Activated B cell treated with CpG ODN at 0.5 μM for 24 hours (primary cell): ENCODE data around the gene LMX1B. TPM values are rescaled to one million over a fixed set of nuclear protein-coding genes. Genes with fewer than 3 reads are reported as not detected.

ENCODE experiments used
- ATAC-seq: fragments of 200-7000 bp; cut with Tn5 transposase; one replicate; pipeline ENCODE4 v1.10.0; 2021; ENCODE audit warnings: low read depth, mild to moderate bottlenecking, moderate library complexity
- CTCF ChIA-PET: fragments of 350-600 bp; sonication (Branson Sonifier 250); formaldehyde crosslinking; loops from one replicate; lab custom pipeline; 2021; ENCODE audit warnings: antibody characterized with exemption; lab: Charles Lee
- POLR2A ChIA-PET: fragments of 350-600 bp; sonication (Branson Sonifier 250); formaldehyde crosslinking; loops from one replicate; lab custom pipeline; 2021; ENCODE audit warnings: antibody characterized with exemption; lab: Charles Lee
- DNase-seq: peaks from one replicate; pipeline ENCODE4 v3.0.0; 2022
- H3K27ac Mint-ChIP-seq: one replicate; pipeline ENCODE4 v1.8.0; 2020; ENCODE audit warnings: mixed read lengths
- H3K27me3 Mint-ChIP-seq: one replicate; pipeline ENCODE4 v1.8.0; 2021; ENCODE audit warnings: mixed read lengths
- H3K36me3 Mint-ChIP-seq: one replicate; pipeline ENCODE4 v1.8.0; 2021; ENCODE audit warnings: low read depth, mixed read lengths
- H3K4me1 Mint-ChIP-seq: one replicate; pipeline ENCODE4 v1.8.0; 2021; ENCODE audit warnings: mixed read lengths
- H3K4me3 Mint-ChIP-seq: one replicate; pipeline ENCODE4 v1.8.0; 2020; ENCODE audit warnings: mild to moderate bottlenecking, mixed read lengths
- H3K9me3 Mint-ChIP-seq: one replicate; pipeline ENCODE4 v1.8.0; 2020; ENCODE audit warnings: mixed read lengths
- intact Hi-C: fragments of 100-400 bp; cut with micrococcal nuclease; formaldehyde crosslinking; loops from one replicate; pipeline ENCODE4 v1.15.1; 2024
- total RNA-seq: library from RNA; stranded (reverse); gene quantifications from 2 replicates; pipeline ENCODE4 v1.2.3, GENCODE V29; 2022
- TF ChIP-seq, protein P1 (sequence below): fragments of 200-600 bp; IDR thresholded peaks from one replicate; pipeline ENCODE4 v1.8.0; 2022; ENCODE audit warnings: antibody characterized with exemption, mild to moderate bottlenecking

The LMX1B gene
- total RNA-seq, 1 donor from 2014 or later = not detected

DNA sequence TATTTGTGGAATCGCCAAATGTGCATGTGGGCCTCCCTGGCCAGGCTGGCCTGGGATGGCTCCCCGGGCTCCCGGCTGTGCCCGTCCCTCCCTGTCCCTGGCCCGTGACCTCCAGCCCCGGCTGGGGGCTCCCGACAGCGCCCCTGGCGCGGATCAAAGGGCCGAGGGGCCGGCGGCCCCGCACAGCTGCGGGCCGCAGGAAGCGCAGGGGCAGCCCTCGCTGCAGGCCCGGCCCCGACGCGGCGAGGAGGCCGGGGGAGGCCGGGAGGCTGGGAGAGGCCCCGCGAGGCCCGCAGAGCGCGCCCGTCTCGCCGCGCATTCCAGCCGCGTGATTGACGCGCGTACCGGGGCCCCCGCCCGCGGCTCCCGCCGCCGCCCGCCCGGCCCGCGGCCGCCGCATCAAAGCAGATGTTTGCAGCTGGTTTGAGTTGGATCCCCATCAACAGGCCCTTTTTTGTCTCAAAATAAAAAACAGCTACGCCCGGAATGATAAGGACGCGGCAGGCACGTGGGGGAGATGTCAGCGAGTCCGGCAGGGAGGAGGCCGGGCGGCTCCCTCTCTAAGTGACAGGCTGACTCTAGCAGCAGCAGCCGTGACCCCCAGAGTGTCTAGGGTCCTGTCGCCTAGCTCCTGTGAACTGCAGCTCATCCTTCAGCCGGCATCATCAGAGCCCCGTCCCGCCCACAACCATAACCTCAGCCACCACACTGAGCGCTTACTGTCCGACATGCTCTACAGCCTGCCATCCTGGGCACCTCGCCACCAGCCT lies 69.4 kb downstream of the LMX1B start:
- Mint-ChIP-seq H3K27me3 (peaks cover 73% of the 10 kb centered on the region), H3K36me3 (no peaks in the 10 kb centered on the region), H3K27ac (no peak overlapping the region), H3K4me3 (no peak overlapping the region), H3K9me3 (no peaks in the 10 kb centered on the region), H3K4me1 (peaks cover 3% of the 10 kb centered on the region)
- ATAC-seq (no peak), DNase-seq (no peak)
- POLR2A ChIA-PET = no interaction called here
- TF ChIP-seq, protein P1, sequence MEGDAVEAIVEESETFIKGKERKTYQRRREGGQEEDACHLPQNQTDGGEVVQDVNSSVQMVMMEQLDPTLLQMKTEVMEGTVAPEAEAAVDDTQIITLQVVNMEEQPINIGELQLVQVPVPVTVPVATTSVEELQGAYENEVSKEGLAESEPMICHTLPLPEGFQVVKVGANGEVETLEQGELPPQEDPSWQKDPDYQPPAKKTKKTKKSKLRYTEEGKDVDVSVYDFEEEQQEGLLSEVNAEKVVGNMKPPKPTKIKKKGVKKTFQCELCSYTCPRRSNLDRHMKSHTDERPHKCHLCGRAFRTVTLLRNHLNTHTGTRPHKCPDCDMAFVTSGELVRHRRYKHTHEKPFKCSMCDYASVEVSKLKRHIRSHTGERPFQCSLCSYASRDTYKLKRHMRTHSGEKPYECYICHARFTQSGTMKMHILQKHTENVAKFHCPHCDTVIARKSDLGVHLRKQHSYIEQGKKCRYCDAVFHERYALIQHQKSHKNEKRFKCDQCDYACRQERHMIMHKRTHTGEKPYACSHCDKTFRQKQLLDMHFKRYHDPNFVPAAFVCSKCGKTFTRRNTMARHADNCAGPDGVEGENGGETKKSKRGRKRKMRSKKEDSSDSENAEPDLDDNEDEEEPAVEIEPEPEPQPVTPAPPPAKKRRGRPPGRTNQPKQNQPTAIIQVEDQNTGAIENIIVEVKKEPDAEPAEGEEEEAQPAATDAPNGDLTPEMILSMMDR = no peak
- intact Hi-C loops = no loop called here
- CTCF ChIA-PET = no interaction called here

DNA sequence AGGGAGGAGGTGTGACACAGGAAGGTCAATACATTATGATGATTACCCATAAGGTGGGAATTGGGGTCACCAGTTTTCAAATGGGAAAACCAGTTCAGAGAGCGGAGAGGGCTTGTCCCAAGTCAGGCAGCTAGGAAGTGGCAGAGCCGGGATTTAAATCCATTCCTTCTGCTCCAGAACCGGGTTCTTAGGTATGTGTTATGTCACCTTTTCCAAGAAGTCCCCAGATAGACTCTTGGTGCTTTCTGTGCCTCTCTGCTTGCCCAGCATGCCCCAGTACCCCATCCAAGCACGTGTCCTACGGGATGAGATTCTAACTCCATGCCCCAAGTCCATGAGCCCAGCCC lies 69.9 kb downstream of the LMX1B start:
- Mint-ChIP-seq H3K27me3 (peaks cover 75% of the 10 kb centered on the region), H3K9me3 (no peaks in the 10 kb centered on the region), H3K27ac (no peak overlapping the region), H3K36me3 (no peaks in the 10 kb centered on the region), H3K4me1 (peaks cover 3% of the 10 kb centered on the region), H3K4me3 (no peak overlapping the region)
- POLR2A ChIA-PET = no interaction called here
- CTCF ChIA-PET = no interaction called here
- no peak for DNase-seq
- intact Hi-C loops = no loop called here
- ATAC-seq = no peak
- TF ChIP-seq, protein P1 = no peak

DNA sequence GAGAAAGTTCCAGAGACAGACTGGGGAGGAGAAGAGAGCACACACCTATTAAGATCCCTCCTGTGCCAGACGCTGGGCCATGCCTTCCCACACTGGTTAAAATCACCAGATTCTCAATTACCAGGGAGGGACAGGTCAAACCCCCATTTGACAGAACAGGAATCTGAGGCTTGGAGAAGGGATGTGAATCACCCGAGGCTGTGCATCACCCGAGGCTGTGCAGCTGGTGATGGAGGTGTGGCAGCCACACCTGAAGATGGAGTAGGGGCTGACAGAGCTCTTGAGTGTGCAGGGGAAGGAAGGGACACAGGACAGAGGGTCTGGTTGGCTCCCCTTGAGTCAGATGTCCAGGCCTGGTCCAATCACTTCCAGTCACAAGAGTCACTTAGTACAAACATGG lies 70.6 kb downstream of the LMX1B start:
- no peaks in the 10 kb centered on the region for H3K36me3 Mint-ChIP-seq
- DNase-seq (no peak), ATAC-seq (no peak)
- no peak overlapping the region for H3K4me3 Mint-ChIP-seq
- H3K27me3 Mint-ChIP-seq = peaks cover 76% of the 10 kb centered on the region
- POLR2A ChIA-PET = no interaction called here
- H3K9me3 Mint-ChIP-seq = no peaks in the 10 kb centered on the region
- H3K27ac Mint-ChIP-seq = no peak overlapping the region
- TF ChIP-seq, protein P1 = no peak
- CTCF ChIA-PET = no interaction called here
- peaks cover 3% of the 10 kb centered on the region for H3K4me1 Mint-ChIP-seq
- intact Hi-C loops = no loop called here

DNA sequence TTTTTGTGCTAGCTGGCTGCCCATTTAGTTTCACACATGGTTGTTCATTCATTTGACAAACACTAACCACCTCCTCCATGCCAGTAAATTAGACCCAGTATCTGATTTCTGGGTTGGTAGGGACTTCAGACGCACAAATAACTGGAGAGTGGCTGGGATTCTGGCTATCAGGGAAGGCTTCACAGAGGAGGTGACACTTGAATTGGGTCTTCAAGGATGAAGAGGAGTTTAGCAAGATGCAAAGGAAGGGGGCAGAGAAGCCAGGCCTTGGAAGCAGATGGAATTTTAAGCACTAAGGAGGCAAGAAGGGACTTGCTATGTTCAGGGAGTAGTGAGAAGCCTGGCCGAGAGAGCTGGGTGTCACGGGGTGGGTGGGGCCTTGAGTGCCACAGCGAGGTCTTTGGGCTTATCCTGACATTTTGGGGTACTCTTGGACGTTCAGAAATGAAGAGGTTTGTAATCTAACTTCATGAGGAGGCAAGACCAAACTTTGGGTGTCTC lies 71.3 kb downstream of the LMX1B start:
- H3K4me3 Mint-ChIP-seq = no peak overlapping the region
- intact Hi-C loops = no loop called here
- ATAC-seq (no peak), DNase-seq (no peak)
- peaks cover 76% of the 10 kb centered on the region for H3K27me3 Mint-ChIP-seq
- peaks cover 3% of the 10 kb centered on the region for H3K4me1 Mint-ChIP-seq
- ChIA-PET CTCF (no interaction called here), POLR2A (no interaction called here)
- TF ChIP-seq, protein P1 = no peak
- no peak overlapping the region for H3K27ac Mint-ChIP-seq
- no peaks in the 10 kb centered on the region for H3K36me3 Mint-ChIP-seq
- H3K9me3 Mint-ChIP-seq = no peaks in the 10 kb centered on the region

DNA sequence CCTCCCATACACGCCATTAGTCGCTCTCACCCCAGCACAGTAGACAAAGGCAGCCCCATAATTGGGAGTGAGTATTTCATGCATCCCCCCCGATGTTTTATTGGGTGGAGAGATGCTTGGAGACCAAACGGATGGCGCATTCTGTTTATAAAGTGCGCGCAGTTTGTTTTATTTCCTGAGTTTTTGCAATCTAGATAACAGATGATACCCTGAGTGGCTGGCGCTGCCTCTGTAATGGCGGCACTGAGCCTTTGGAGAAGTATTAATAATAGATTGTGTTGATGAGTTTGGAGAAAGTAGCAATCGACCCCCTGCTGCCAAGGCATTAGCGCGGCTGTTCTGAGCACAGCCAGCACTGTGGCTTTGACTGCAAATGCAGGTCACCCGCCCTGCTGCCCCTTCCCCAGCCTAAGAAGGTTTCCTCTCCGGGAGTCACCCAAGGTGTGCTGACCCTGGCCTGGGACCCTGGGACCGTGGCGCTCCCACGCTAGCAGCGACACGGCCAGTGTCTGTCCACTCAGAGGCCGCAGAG lies 74.3 kb downstream of the LMX1B start:
- intact Hi-C loops = no loop called here
- no peak overlapping the region for H3K4me3 Mint-ChIP-seq
- no peaks in the 10 kb centered on the region for H3K36me3 Mint-ChIP-seq
- no peak for ATAC-seq
- H3K4me1 Mint-ChIP-seq = no peaks in the 10 kb centered on the region
- no peak for DNase-seq
- peaks cover 63% of the 10 kb centered on the region for H3K27me3 Mint-ChIP-seq
- ChIA-PET CTCF (no interaction called here), POLR2A (no interaction called here)
- H3K27ac Mint-ChIP-seq = no peak overlapping the region
- TF ChIP-seq, protein P1 = no peak
- no peaks in the 10 kb centered on the region for H3K9me3 Mint-ChIP-seq
